Keratinocyte (primary cell): Measurements from ENCODE around the gene CYTIP.

Experiments used
- EZH2 ChIP-seq: IDR thresholded peaks from one replicate; pipeline ENCODE4 v1.6.1; 2012; ENCODE audit warnings: inconsistent platforms, mild to moderate bottlenecking, low read length, moderate library complexity
- TF ChIP-seq, protein P1 (sequence below), 3 experiments: IDR thresholded peaks in 1 of 3; conservative IDR thresholded peaks in 1 of 3; optimal IDR thresholded peaks in 1 of 3; 2 replicates in 2 of 3; 3 replicates in 1 of 3; pipeline versions ENCODE3 to v1.5.1; 2011; ENCODE audit warnings: low read length in 3 of 3, mild to moderate bottlenecking in 3 of 3, moderate library complexity in 2 of 3, control low read depth in 1 of 3, inconsistent platforms in 1 of 3; ENCODE audit not compliant: insufficient read depth in 2 of 3; ENCODE audit errors: extremely low read depth in 1 of 3

DNA sequence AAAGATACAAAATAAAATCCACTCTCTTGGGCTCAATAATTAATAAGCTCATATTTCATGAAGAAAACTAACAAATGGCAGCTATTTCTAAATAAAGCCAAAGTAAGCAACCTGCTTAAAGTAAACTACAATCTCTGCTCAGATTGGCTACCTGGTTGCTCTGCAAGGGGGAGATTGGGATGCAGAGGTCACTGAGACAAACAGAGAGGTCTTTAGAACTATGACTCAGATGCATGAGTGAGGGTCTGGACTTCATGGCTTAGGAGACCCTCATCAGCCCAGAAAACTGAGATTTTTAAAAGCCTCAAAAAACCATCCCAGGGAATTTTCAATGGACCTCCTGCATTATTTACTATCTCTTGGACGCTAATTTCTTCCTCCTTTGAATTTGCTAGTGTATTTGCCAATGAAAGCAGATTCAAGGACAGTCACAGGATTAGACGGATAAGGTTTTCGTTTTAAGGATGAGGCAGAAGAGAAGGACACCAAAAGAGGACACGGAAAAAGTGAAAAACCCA, 17.4 kb downstream of the CYTIP start:
- TF ChIP-seq, protein P1, sequence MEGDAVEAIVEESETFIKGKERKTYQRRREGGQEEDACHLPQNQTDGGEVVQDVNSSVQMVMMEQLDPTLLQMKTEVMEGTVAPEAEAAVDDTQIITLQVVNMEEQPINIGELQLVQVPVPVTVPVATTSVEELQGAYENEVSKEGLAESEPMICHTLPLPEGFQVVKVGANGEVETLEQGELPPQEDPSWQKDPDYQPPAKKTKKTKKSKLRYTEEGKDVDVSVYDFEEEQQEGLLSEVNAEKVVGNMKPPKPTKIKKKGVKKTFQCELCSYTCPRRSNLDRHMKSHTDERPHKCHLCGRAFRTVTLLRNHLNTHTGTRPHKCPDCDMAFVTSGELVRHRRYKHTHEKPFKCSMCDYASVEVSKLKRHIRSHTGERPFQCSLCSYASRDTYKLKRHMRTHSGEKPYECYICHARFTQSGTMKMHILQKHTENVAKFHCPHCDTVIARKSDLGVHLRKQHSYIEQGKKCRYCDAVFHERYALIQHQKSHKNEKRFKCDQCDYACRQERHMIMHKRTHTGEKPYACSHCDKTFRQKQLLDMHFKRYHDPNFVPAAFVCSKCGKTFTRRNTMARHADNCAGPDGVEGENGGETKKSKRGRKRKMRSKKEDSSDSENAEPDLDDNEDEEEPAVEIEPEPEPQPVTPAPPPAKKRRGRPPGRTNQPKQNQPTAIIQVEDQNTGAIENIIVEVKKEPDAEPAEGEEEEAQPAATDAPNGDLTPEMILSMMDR (optimal IDR thresholded peaks at IDR 0.05 in 1 of 3, IDR thresholded peaks at IDR 0.05 in 1 of 3, conservative IDR thresholded peaks at IDR 0.05 in 1 of 3; ENCODE audit: extremely low read depth in 1 of 3, insufficient read depth in 2 of 3, low read length in 3 of 3), result no peak
- TF ChIP-seq EZH2, result no peak
